K562 (cell line): ENCODE data around the gene DNAJC6. TPM values are rescaled to one million over a fixed set of nuclear protein-coding genes. Genes with fewer than 3 reads are reported as not detected.

Source experiments
- ATAC-seq: fragments of 200-7000 bp; cut with Tn5 transposase; 3 replicates; pipeline ENCODE4 v1.9.1; 2020; ENCODE audit warnings: moderate library complexity
- BruUV-seq: library from RNA; stranded (reverse); fragments of 400-500 nt; replicated peaks from 2 replicates; lab custom pipeline; 2021; lab: Mats Ljungman, UMichigan
- CTCF ChIA-PET: fragments of 300-600 bp; formaldehyde crosslinking; extraction: SDS; loops from one replicate; lab custom pipeline; 2021; ENCODE audit warnings: low intra/inter-chr PET ratio; lab: Yijun Ruan, JAX
- POLR2A ChIA-PET: fragments of 300-600, 350-650 bp; sonication (Branson Sonifier 250); formaldehyde crosslinking; extraction: SDS; loops from one replicate; lab custom pipeline; 2021; ENCODE audit warnings: antibody characterized with exemption, inconsistent platforms; lab: Yijun Ruan, JAX
- DNase-seq, 4 experiments: peaks; one replicate each; pipeline versions ENCODE4 v3.0.0 to v3.0.0-alpha.2; 2011 to 2018; ENCODE audit warnings: low spot score in 3 of 4, mixed read lengths in 3 of 4; ENCODE audit errors: extremely low read depth in 1 of 4
- FAIRE-seq: peaks from 2 replicates; lab custom pipeline; 2011; peaks lifted over from hg19 to GRCh38; lab: Jason Lieb, UNC
- H2AFZ ChIP-seq: 2 replicates; pipeline ENCODE4 v1.6.0; 2011; ENCODE audit warnings: low read depth, low read length, control low read depth, inconsistent platforms
- H3K27ac ChIP-seq: fragments of 200-600 bp; 3 replicates; pipeline ENCODE4 v1.8.0; 2011; ENCODE audit warnings: low read depth, mild to moderate bottlenecking, control low read depth, inconsistent platforms, low read length, moderate library complexity, mixed read lengths; ENCODE audit errors: extremely low read depth
- H3K27me3 ChIP-seq, 2 experiments: fragments of 300-600 bp in 1 of 2; 2 replicates in 1 of 2; 3 replicates in 1 of 2; pipeline versions ENCODE4 v1.6.0 to v1.8.0; 2011; ENCODE audit warnings: inconsistent platforms in 2 of 2, low read length in 2 of 2, mild to moderate bottlenecking in 1 of 2, mixed read lengths in 1 of 2, moderate library complexity in 1 of 2; ENCODE audit not compliant: control insufficient read depth in 2 of 2, insufficient read depth in 2 of 2
- H3K36me3 ChIP-seq: fragments of 300-600 bp; 3 replicates; pipeline ENCODE4 v1.8.0; 2011; ENCODE audit warnings: mild to moderate bottlenecking, low read length, inconsistent platforms; ENCODE audit not compliant: control insufficient read depth, insufficient read depth
- H3K4me1 ChIP-seq, 2 experiments: fragments of 200-600 bp in 1 of 2; replicated peaks in 1 of 2; 2 replicates in 1 of 2; 3 replicates in 1 of 2; pipeline versions ENCODE4 v1.5.1 to v1.8.0; 2011; ENCODE audit warnings: inconsistent platforms in 2 of 2, low read length in 2 of 2, mild to moderate bottlenecking in 1 of 2, mixed read lengths in 1 of 2, moderate library complexity in 1 of 2; ENCODE audit not compliant: control insufficient read depth in 2 of 2, insufficient read depth in 2 of 2
- H3K4me2 ChIP-seq: 2 replicates; pipeline ENCODE4 v1.6.1; 2011; ENCODE audit warnings: low read length, control low read depth, inconsistent platforms, mixed read lengths; ENCODE audit not compliant: insufficient read depth
- H3K4me3 ChIP-seq: fragments of 200-600 bp; sonication (generic), shearing (Covaris generic); 2 replicates; pipeline ENCODE4 v1.5.1; 2016; ENCODE audit warnings: control low read depth, inconsistent platforms
- H3K79me2 ChIP-seq: fragments of 200-600 bp; 3 replicates; pipeline ENCODE4 v1.8.0; 2011; ENCODE audit warnings: low read length, inconsistent platforms; ENCODE audit not compliant: control insufficient read depth, insufficient read depth
- H3K9ac ChIP-seq, 2 experiments: 2 replicates each; pipeline versions ENCODE4 v1.6.0 to v1.6.1; 2011; ENCODE audit warnings: low read depth in 2 of 2, low read length in 2 of 2, control low read depth in 1 of 2, inconsistent platforms in 1 of 2, mild to moderate bottlenecking in 1 of 2, mixed read lengths in 1 of 2; ENCODE audit not compliant: insufficient read depth in 1 of 2
- H3K9me1 ChIP-seq: one replicate; pipeline ENCODE4 v1.6.0; 2011; ENCODE audit warnings: inconsistent platforms, mild to moderate bottlenecking, low read length, moderate library complexity; ENCODE audit not compliant: control insufficient read depth, insufficient read depth
- H3K9me3 ChIP-seq: replicated peaks from 2 replicates; pipeline ENCODE4 v1.5.1; 2011; ENCODE audit warnings: low read depth, low read length, inconsistent platforms; ENCODE audit not compliant: control insufficient read depth, insufficient read depth
- H4K20me1 ChIP-seq: replicated peaks from 2 replicates; pipeline ENCODE4 v1.6.1; 2011; ENCODE audit warnings: low read length, inconsistent platforms, mixed read lengths; ENCODE audit not compliant: control insufficient read depth, insufficient read depth
- CEBPB ChIP-seq: fragments of 450-650 bp; IDR thresholded peaks from 2 replicates; pipeline ENCODE4 v1.6.1; 2016; ENCODE audit warnings: missing genetic modification characterization, missing compliant biosample characterization
- CREM ChIP-seq: IDR thresholded peaks from 2 replicates; pipeline ENCODE4 v1.6.1; 2014; ENCODE audit warnings: antibody characterized with exemption, low read depth
- DMBX1 ChIP-seq: fragments of 250-450 bp; sonication (Bioruptor Pico); IDR thresholded peaks from 2 replicates; pipeline ENCODE4 v1.8.0; 2022; ENCODE audit warnings: inconsistent platforms, mild to moderate bottlenecking, moderate library complexity, borderline replicate concordance
- GTF2F1 ChIP-seq: IDR thresholded peaks from 2 replicates; pipeline ENCODE4 v1.6.1; 2011; ENCODE audit warnings: low read depth, low read length, improper control_type of control experiment
- PHTF2 ChIP-seq: fragments of 250-450 bp; sonication (Bioruptor Pico); IDR thresholded peaks from 2 replicates; pipeline ENCODE4 v1.5.0; 2021; ENCODE audit warnings: mild to moderate bottlenecking
- TGIF2 ChIP-seq: sonication (generic); formaldehyde crosslinking; IDR thresholded peaks from 2 replicates; pipeline ENCODE4 v1.8.1; 2022; ENCODE audit warnings: mild to moderate bottlenecking, missing genetic modification reagents, moderate library complexity
- ZNF584 ChIP-seq: fragments of 200-800 bp; sonication (Bioruptor generic); IDR thresholded peaks from 2 replicates; pipeline ENCODE4 v1.6.1; 2016; ENCODE audit warnings: low read depth, mild to moderate bottlenecking, missing genetic modification characterization, missing compliant biosample characterization
- ZNF644 ChIP-seq: fragments of 200-800 bp; sonication (Bioruptor generic); IDR thresholded peaks from 2 replicates; pipeline ENCODE4 v1.6.1; 2016; ENCODE audit warnings: low read depth, missing genetic modification characterization, missing compliant biosample characterization
- WGBS: fragments of 100-300 bp; shearing (Covaris generic); methylation state at CpG from one replicate; pipeline ENCODE4 v1.1.6; 2016; ENCODE audit warnings: low coverage, mixed read lengths; ENCODE audit not compliant: insufficient coverage; ENCODE audit errors: missing lambda C conversion rate; 5-methylcytosine and 5-hydroxymethylcytosine counted together
- in situ Hi-C: fragments of 300-500 bp; cut with MboI; formaldehyde crosslinking; loops from 4 replicates; pipeline ENCODE4 v1.15.0; 2018; ENCODE audit warnings: inconsistent platforms, mixed read lengths
- intact Hi-C: fragments of 100-400 bp; cut with micrococcal nuclease; formaldehyde crosslinking; loops from 2 replicates; pipeline ENCODE4 v1.14.2; 2022
- polyA plus RNA-seq, 8 experiments: library from polyadenylated mRNA; depleted of rRNA in 4 of 8; stranded (reverse) in 5 of 8; unstranded in 3 of 8; fragments of >200 nt; fragmentation: Nextera tagmentation in 2 of 8; fragmentation: Illumina TruSeq in 1 of 8; extraction: Ambion mirVana in 2 of 8; extraction: Trizol in 1 of 8; gene quantifications; 2 replicates each; pipeline versions ENCODE4 v1.2.1 to v1.2.3, GENCODE V29; 2011 to 2014; ENCODE audit warnings: inconsistent platforms in 1 of 8, missing spikeins in 1 of 8
- total RNA-seq, 7 experiments: library from RNA; depleted of rRNA in 6 of 7; stranded (reverse); fragments of >200 nt in 6 of 7; fragmentation: Illumina TruSeq in 2 of 7; extraction: Trizol in 2 of 7; gene quantifications; 2 replicates each; pipeline versions ENCODE4 v1.2.1 to v1.2.3, GENCODE V29; 2011 to 2021; ENCODE audit warnings: low replicate concordance in 1 of 7

The DNAJC6 gene
- total and polyA plus RNA-seq, 9 of the 15 experiments (the other 6 are each of a cell fraction or from before 2014, with no cell fraction given), result 6.7 to 78.7 (median 28.0) TPM

- TF ChIP-seq PHTF2 (CRISPR knock-in tag), result no peak
- no peak for TF ChIP-seq ZNF584 (CRISPR knock-in tag)
- TF ChIP-seq TGIF2, result peak; percentile 96
- TF ChIP-seq CEBPB, result no peak
- no peak for TF ChIP-seq GTF2F1
These were observed at the start of gene DNAJC6 (continued) for GRCh38 chr1:65309304-65310077.

GRCh38 chr1:65259816-65260215 is 49.5 kb upstream of the DNAJC6 start:
- peaks cover 100% of the 10 kb centered on the region for H3K79me2 ChIP-seq
- peak overlapping the region; percentile 27 for H3K4me2 ChIP-seq
- TF ChIP-seq CREM (no peak), DMBX1 (CRISPR knock-in tag) (no peak), ZNF644 (tag) (no peak)
- FAIRE-seq (no peak), DNase-seq (no peak), ATAC-seq (no peak)
- peaks cover 57% of the 10 kb centered on the region for H3K36me3 ChIP-seq
- ChIA-PET POLR2A (interaction anchor here (0.7 to 1.0 kb wide), 5 partner anchors 12 to 61 kb away, joined by 3 read pairs; no protein-coding TSS in a partner anchor), CTCF (no interaction called here)
- peak overlapping the region in 1 of 2 experiments; percentile 75; a peak in 1 of 4 replicates for H3K9ac ChIP-seq
- peak overlapping the region; percentile 19; the same call in 1 of the 3 replicates for H3K27ac ChIP-seq
- in situ Hi-C loops (no loop called here), intact Hi-C loops (no loop called here)
- no peaks in the 10 kb centered on the region for H3K9me3 ChIP-seq
- BruUV-seq, result no TSS peak
- no peaks in the 10 kb centered on the region for H3K9me1 ChIP-seq
- no peak overlapping the region for H3K4me3 ChIP-seq
- no peaks in the 10 kb centered on the region for H3K27me3 ChIP-seq
- 0 out of 2 replicates have a peak, but pooled peaks cover 26% of the 10 kb centered on the region for H4K20me1 ChIP-seq
- peaks cover 10 to 37% of the 10 kb centered on the region in 2 experiments for H3K4me1 ChIP-seq
- WGBS, result 22% methylated on average over 3 of the region's 3 CpGs
- H2AFZ ChIP-seq, result no peak overlapping the region
